COLO829 (cell line): ENCODE data around the gene EPHX1.
"Not testable (repeated sequence)": the region's sequence is repeated elsewhere in the genome, so short reads cannot be mapped to it uniquely, and the experiment has no call there.

Source experiments
- DNase-seq: peaks from one replicate; pipeline ENCODE4 v3.0.0; 2012; ENCODE audit warnings: low spot score

The EPHX1 gene

GRCh38 chr1:225881081-225881958, 71.4 kb downstream of the EPHX1 start:
- DNase-seq, result no peak

GRCh38 chr1:225881959-225882693, 72.2 kb downstream of the EPHX1 start, which contains the start of gene TMEM63A:
TMEM63A (minus strand) TSS chr1:225882380; CDS start chr1:225877580, 4,800 bp downstream.
- DNase-seq, result peak; percentile 93

GRCh38 chr1:225882694-225883615, 73.0 kb downstream of the EPHX1 start:
- no peak for DNase-seq

GRCh38 chr1:225883616-225884265, 73.8 kb downstream of the EPHX1 start:
- DNase-seq, result no peak

- no peak for DNase-seq
Measured at GRCh38 chr1:225885336-225885735, 75.4 kb downstream of the EPHX1 start.

GRCh38 chr1:225886159-225887029, 76.5 kb downstream of the EPHX1 start:
- no peak for DNase-seq

GRCh38 chr1:225887030-225887314, 77.0 kb downstream of the EPHX1 start:
- DNase-seq, result no peak

- not testable (repeated sequence) for DNase-seq
Measured at GRCh38 chr1:225887554-225888288, 77.8 kb downstream of the EPHX1 start.

- no peak for DNase-seq
Measured at GRCh38 chr1:225888289-225888897, 78.5 kb downstream of the EPHX1 start.

- DNase-seq, result no peak
Measured at GRCh38 chr1:225888898-225889601, 79.1 kb downstream of the EPHX1 start, which contains the start of gene LEFTY1. LEFTY1 (minus strand) TSS chr1:225889146; CDS start chr1:225889066, 80 bp downstream.

GRCh38 chr1:225889743-225890142, 79.8 kb downstream of the EPHX1 start:
- no peak for DNase-seq

- no peak for DNase-seq
Measured at GRCh38 chr1:225890346-225891228, 80.7 kb downstream of the EPHX1 start.

- no peak for DNase-seq
Measured at GRCh38 chr1:225891229-225891972, 81.5 kb downstream of the EPHX1 start.

- DNase-seq, result no peak
Measured at GRCh38 chr1:225892307-225892706, 82.4 kb downstream of the EPHX1 start.
